ENCODE measurements around the gene BLACAT1. TPM values are rescaled to one million over a fixed set of nuclear protein-coding genes. Genes with fewer than 3 reads are reported as not detected.

The BLACAT1 gene
- total RNA-seq, 1 donor from 2014 or later = 2.0 TPM

DNA sequence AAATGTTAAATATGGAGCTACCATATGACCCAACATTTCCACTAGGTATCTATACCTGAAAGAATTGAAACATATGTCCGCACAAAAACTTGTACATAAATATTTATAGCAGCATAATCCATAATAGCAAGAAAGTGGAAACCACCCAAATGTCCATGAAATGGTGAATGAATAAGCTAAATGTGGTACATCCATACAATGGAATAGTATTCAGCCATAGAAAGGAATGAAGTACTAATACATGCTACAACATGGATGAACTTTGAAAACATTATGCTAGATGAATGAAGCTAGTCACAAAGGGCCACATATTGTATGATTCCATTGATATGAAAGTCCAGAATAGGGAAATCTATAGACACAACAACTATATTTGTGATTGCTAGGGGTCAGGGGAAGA lies 20.0 kb upstream of the BLACAT1 start:
- no peak overlapping the region for H3K4me3 ChIP-seq (ENCODE audit: low read depth, low read length)
- no peak for DNase-seq (ENCODE audit: low read depth)
- no peaks in the 10 kb centered on the region for H3K36me3 ChIP-seq (ENCODE audit: control insufficient read depth, insufficient read depth, low read length)
- TF ChIP-seq, protein P1, sequence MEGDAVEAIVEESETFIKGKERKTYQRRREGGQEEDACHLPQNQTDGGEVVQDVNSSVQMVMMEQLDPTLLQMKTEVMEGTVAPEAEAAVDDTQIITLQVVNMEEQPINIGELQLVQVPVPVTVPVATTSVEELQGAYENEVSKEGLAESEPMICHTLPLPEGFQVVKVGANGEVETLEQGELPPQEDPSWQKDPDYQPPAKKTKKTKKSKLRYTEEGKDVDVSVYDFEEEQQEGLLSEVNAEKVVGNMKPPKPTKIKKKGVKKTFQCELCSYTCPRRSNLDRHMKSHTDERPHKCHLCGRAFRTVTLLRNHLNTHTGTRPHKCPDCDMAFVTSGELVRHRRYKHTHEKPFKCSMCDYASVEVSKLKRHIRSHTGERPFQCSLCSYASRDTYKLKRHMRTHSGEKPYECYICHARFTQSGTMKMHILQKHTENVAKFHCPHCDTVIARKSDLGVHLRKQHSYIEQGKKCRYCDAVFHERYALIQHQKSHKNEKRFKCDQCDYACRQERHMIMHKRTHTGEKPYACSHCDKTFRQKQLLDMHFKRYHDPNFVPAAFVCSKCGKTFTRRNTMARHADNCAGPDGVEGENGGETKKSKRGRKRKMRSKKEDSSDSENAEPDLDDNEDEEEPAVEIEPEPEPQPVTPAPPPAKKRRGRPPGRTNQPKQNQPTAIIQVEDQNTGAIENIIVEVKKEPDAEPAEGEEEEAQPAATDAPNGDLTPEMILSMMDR (IDR thresholded peaks at IDR 0.05; ENCODE audit: insufficient read depth, low read length, poor library complexity, severe bottlenecking) = no peak
- H3K27me3 ChIP-seq (ENCODE audit: control insufficient read depth, insufficient read depth, low read length) = peaks cover 17% of the 10 kb centered on the region

GRCh38 chr1:205474571-205474970 lies 18.7 kb upstream of the BLACAT1 start:
- no peak overlapping the region for H3K4me3 ChIP-seq (ENCODE audit: low read depth, low read length)
- H3K36me3 ChIP-seq (ENCODE audit: control insufficient read depth, insufficient read depth, low read length) = no peaks in the 10 kb centered on the region
- no peak for DNase-seq (ENCODE audit: low read depth)
- H3K27me3 ChIP-seq (ENCODE audit: control insufficient read depth, insufficient read depth, low read length) = peaks cover 12% of the 10 kb centered on the region
- TF ChIP-seq, protein P1 (IDR thresholded peaks at IDR 0.05; ENCODE audit: insufficient read depth, low read length, poor library complexity, severe bottlenecking) = no peak

GRCh38 chr1:205473966-205474365 lies 18.1 kb upstream of the BLACAT1 start:
- H3K36me3 ChIP-seq (ENCODE audit: control insufficient read depth, insufficient read depth, low read length) = no peaks in the 10 kb centered on the region
- TF ChIP-seq, protein P1 (IDR thresholded peaks at IDR 0.05; ENCODE audit: insufficient read depth, low read length, poor library complexity, severe bottlenecking) = no peak
- no peak overlapping the region for H3K4me3 ChIP-seq (ENCODE audit: low read depth, low read length)
- H3K27me3 ChIP-seq (ENCODE audit: control insufficient read depth, insufficient read depth, low read length) = peaks cover 12% of the 10 kb centered on the region
- DNase-seq (ENCODE audit: low read depth) = no peak

- H3K4me3 ChIP-seq (ENCODE audit: low read depth, low read length) = no peak overlapping the region
- no peak for DNase-seq (ENCODE audit: low read depth)
- H3K27me3 ChIP-seq (ENCODE audit: control insufficient read depth, insufficient read depth, low read length) = peaks cover 12% of the 10 kb centered on the region
- no peaks in the 10 kb centered on the region for H3K36me3 ChIP-seq (ENCODE audit: control insufficient read depth, insufficient read depth, low read length)
- TF ChIP-seq, protein P1 (IDR thresholded peaks at IDR 0.05; ENCODE audit: insufficient read depth, low read length, poor library complexity, severe bottlenecking) = no peak
These were observed 17.6 kb upstream of the BLACAT1 start for GRCh38 chr1:205473475-205473874.

- DNase-seq (ENCODE audit: low read depth) = no peak
- H3K4me3 ChIP-seq (ENCODE audit: low read depth, low read length) = no peak overlapping the region
- no peaks in the 10 kb centered on the region for H3K36me3 ChIP-seq (ENCODE audit: control insufficient read depth, insufficient read depth, low read length)
- TF ChIP-seq, protein P1 (IDR thresholded peaks at IDR 0.05; ENCODE audit: insufficient read depth, low read length, poor library complexity, severe bottlenecking) = no peak
- peaks cover 12% of the 10 kb centered on the region for H3K27me3 ChIP-seq (ENCODE audit: control insufficient read depth, insufficient read depth, low read length)
These were observed 17.0 kb upstream of the BLACAT1 start for GRCh38 chr1:205472737-205473441.

- TF ChIP-seq, protein P1 (IDR thresholded peaks at IDR 0.05; ENCODE audit: insufficient read depth, low read length, poor library complexity, severe bottlenecking) = no peak
- no peak for DNase-seq (ENCODE audit: low read depth)
- Histone ChIP-seq H3K36me3 (ENCODE audit: control insufficient read depth, insufficient read depth, low read length) (no peaks in the 10 kb centered on the region), H3K4me3 (ENCODE audit: low read depth, low read length) (no peak overlapping the region), H3K27me3 (ENCODE audit: control insufficient read depth, insufficient read depth, low read length) (peaks cover 23% of the 10 kb centered on the region)
These were observed 14.3 kb upstream of the BLACAT1 start for GRCh38 chr1:205470131-205470530.
